Measurements from ENCODE around the gene PDHA1.

GRCh38 chrX:19349264-19349663 lies 5.5 kb downstream of the PDHA1 start:
- no peak for TF ChIP-seq CTCF (IDR thresholded peaks at IDR 0.05; ENCODE audit: insufficient read depth, low read length)
- TF ChIP-seq POLR2AphosphoS5 (IDR thresholded peaks at IDR 0.05; ENCODE audit: low read depth) = no peak
- TF ChIP-seq REST (IDR thresholded peaks at IDR 0.05; ENCODE audit: insufficient replicate concordance, low read depth) = no peak
- TF ChIP-seq SPI1 (IDR thresholded peaks at IDR 0.05; ENCODE audit: borderline replicate concordance, low read depth) = no peak

All from HL-60 (cell line).